IMR-90 (cell line): ENCODE results near the gene TMEM145. TPM values are rescaled to one million over a fixed set of nuclear protein-coding genes. Genes with fewer than 3 reads are reported as not detected.

Experiments
- ATAC-seq: fragments of 200-7000 bp; cut with Tn5 transposase; 2 replicates; pipeline ENCODE4 v1.9.1; 2020; ENCODE audit warnings: low read depth, mild to moderate bottlenecking, moderate library complexity
- BruUV-seq: library from RNA; stranded (reverse); fragments of 400-500 nt; replicated peaks from 2 replicates; lab custom pipeline; 2021; lab: Mats Ljungman, UMichigan
- CTCF ChIA-PET: fragments of 300-600 bp; formaldehyde crosslinking; extraction: SDS; loops from one replicate; lab custom pipeline; 2021; ENCODE audit warnings: antibody characterized with exemption; lab: Yijun Ruan, JAX
- POLR2A ChIA-PET: fragments of 300-600 bp; sonication (Branson Sonifier 250); formaldehyde crosslinking; loops from one replicate; lab custom pipeline; 2022; ENCODE audit warnings: antibody characterized with exemption; ENCODE audit not compliant: unreplicated experiment; lab: Charles Lee
- DNase-seq: peaks from one replicate; pipeline ENCODE4 v3.0.0; 2013
- H2AFZ ChIP-seq: replicated peaks from 2 replicates; pipeline ENCODE3; 2013; ENCODE audit warnings: low read length, mild to moderate bottlenecking; ENCODE audit not compliant: poor library complexity
- H2AK5ac ChIP-seq: 2 replicates; pipeline ENCODE4 v1.6.1; 2013; ENCODE audit warnings: low read depth, low read length, inconsistent platforms
- H2AK9ac ChIP-seq: replicated peaks from 2 replicates; pipeline ENCODE3; 2013; ENCODE audit warnings: mild to moderate bottlenecking, low read depth, low read length, moderate library complexity; ENCODE audit not compliant: poor library complexity
- H2BK120ac ChIP-seq: 2 replicates; pipeline ENCODE4 v1.6.1; 2013; ENCODE audit warnings: low read depth, low read length, inconsistent platforms
- H2BK15ac ChIP-seq: 3 replicates; pipeline ENCODE4 v1.6.1; 2013; ENCODE audit warnings: low read depth, low read length, inconsistent platforms
- H2BK20ac ChIP-seq: 2 replicates; pipeline ENCODE4 v1.6.1; 2013; ENCODE audit warnings: low read depth, mild to moderate bottlenecking, inconsistent platforms, low read length, moderate library complexity
- H2BK5ac ChIP-seq: 2 replicates; pipeline ENCODE4 v1.6.1; 2013; ENCODE audit warnings: mild to moderate bottlenecking, low read depth, low read length, inconsistent platforms; ENCODE audit not compliant: poor library complexity, severe bottlenecking
- H3K14ac ChIP-seq: replicated peaks from 2 replicates; pipeline ENCODE4 v1.6.1; 2013; ENCODE audit warnings: low read depth, low read length, inconsistent platforms
- H3K18ac ChIP-seq: 2 replicates; pipeline ENCODE4 v1.6.1; 2013; ENCODE audit warnings: low read depth, low read length, control low read depth
- H3K23ac ChIP-seq: 2 replicates; pipeline ENCODE4 v1.6.1; 2013; ENCODE audit warnings: low read depth, low read length, inconsistent platforms
- H3K27ac ChIP-seq: 2 replicates; pipeline ENCODE4 v1.5.1; 2013; ENCODE audit warnings: mild to moderate bottlenecking, control low read depth, low read length; ENCODE audit not compliant: insufficient read depth
- H3K27me3 ChIP-seq: 2 replicates; pipeline ENCODE4 v1.6.1; 2013; ENCODE audit warnings: low read length; ENCODE audit not compliant: control insufficient read depth, insufficient read depth
- H3K36me3 ChIP-seq: 2 replicates; pipeline ENCODE4 v1.6.1; 2013; ENCODE audit warnings: low read length, mixed read lengths; ENCODE audit not compliant: control insufficient read depth, insufficient read depth
- H3K4ac ChIP-seq: 2 replicates; pipeline ENCODE4 v1.6.1; 2013; ENCODE audit warnings: low read depth, low read length, inconsistent platforms
- H3K4me1 ChIP-seq: 2 replicates; pipeline ENCODE4 v1.6.1; 2013; ENCODE audit warnings: low read length, mixed read lengths; ENCODE audit not compliant: control insufficient read depth, insufficient read depth
- H3K4me2 ChIP-seq: 2 replicates; pipeline ENCODE4 v1.6.1; 2013; ENCODE audit warnings: low read depth, mild to moderate bottlenecking, control low read depth, low read length, moderate library complexity
- H3K4me3 ChIP-seq: 2 replicates; pipeline ENCODE4 v1.5.1; 2013; ENCODE audit warnings: low read depth, mild to moderate bottlenecking, control low read depth, low read length, moderate library complexity; ENCODE audit not compliant: insufficient read depth
- H3K56ac ChIP-seq: 2 replicates; pipeline ENCODE4 v1.6.1; 2013; ENCODE audit warnings: low read length, inconsistent platforms; ENCODE audit not compliant: insufficient read depth; ENCODE audit errors: extremely low read depth
- H3K79me1 ChIP-seq, 2 experiments: 2 replicates each; pipeline ENCODE4 v1.6.1; 2013; ENCODE audit warnings: low read length in 2 of 2, inconsistent platforms in 1 of 2, low read depth in 1 of 2
- H3K9ac ChIP-seq: 2 replicates; pipeline ENCODE4 v1.6.1; 2013; ENCODE audit warnings: low read depth, low read length, control low read depth
- H3K9me1 ChIP-seq: 2 replicates; pipeline ENCODE4 v1.6.1; 2013; ENCODE audit warnings: low read length, inconsistent platforms; ENCODE audit not compliant: insufficient read depth
- H3K9me3 ChIP-seq: 2 replicates; pipeline ENCODE4 v1.6.1; 2013; ENCODE audit warnings: low read length; ENCODE audit not compliant: control insufficient read depth, insufficient read depth
- H4K20me1 ChIP-seq: 2 replicates; pipeline ENCODE4 v1.6.1; 2013; ENCODE audit warnings: low read length, inconsistent platforms; ENCODE audit not compliant: insufficient read depth
- H4K5ac ChIP-seq: 2 replicates; pipeline ENCODE4 v1.6.1; 2013; ENCODE audit warnings: mild to moderate bottlenecking, low read depth, low read length, control low read depth
- H4K8ac ChIP-seq, 2 experiments: 2 replicates each; pipeline ENCODE4 v1.6.1; 2013; ENCODE audit warnings: low read depth in 2 of 2, low read length in 2 of 2, control low read depth in 1 of 2, inconsistent platforms in 1 of 2
- H4K91ac ChIP-seq: 2 replicates; pipeline ENCODE4 v1.6.1; 2013; ENCODE audit warnings: low read depth, low read length, inconsistent platforms; ENCODE audit not compliant: insufficient read depth
- CHD1 ChIP-seq: IDR thresholded peaks from 2 replicates; pipeline ENCODE4 v1.6.1; 2012; ENCODE audit warnings: low read depth, low read length, improper control_type of control experiment
- RAD21 ChIP-seq: IDR thresholded peaks from 2 replicates; pipeline ENCODE4 v1.6.1; 2012; ENCODE audit warnings: low read length, improper control_type of control experiment
- WGBS, 2 experiments: methylation state at CpG; one replicate each; pipeline versions ENCODE4 v1.1.5 to v1.1.7; 2013; ENCODE audit warnings: missing lambda C conversion rate in 2 of 2; ENCODE audit not compliant: insufficient read length in 1 of 2; ENCODE audit errors: extremely low coverage in 2 of 2; 5-methylcytosine and 5-hydroxymethylcytosine counted together
- dilution Hi-C: fragments of 300-500 bp; cut with HindIII; formaldehyde crosslinking; loops from one replicate; pipeline ENCODE4 v1.14.3; 2018; ENCODE audit warnings: low sequenced_read_pairs; ENCODE audit not compliant: unreplicated experiment
- in situ Hi-C: fragments of 300-500 bp; cut with MboI; formaldehyde crosslinking; loops from 3 replicates; pipeline ENCODE4 v1.14.3; 2019; ENCODE audit warnings: low sequenced_read_pairs, inconsistent platforms, mixed read lengths
- intact Hi-C: fragments of 100-400 bp; cut with micrococcal nuclease; formaldehyde crosslinking; loops from 2 replicates; pipeline ENCODE4 v1.10.0; 2022
- polyA plus RNA-seq, 3 experiments: library from polyadenylated mRNA; depleted of rRNA; stranded (reverse); fragments of >200 nt; gene quantifications; 2 replicates each; pipeline ENCODE4 v1.2.3, GENCODE V29; 2012; ENCODE audit warnings: low replicate concordance in 1 of 3
- total RNA-seq: library from RNA; depleted of rRNA; stranded (reverse); fragments of >200 nt; gene quantifications from 2 replicates; pipeline ENCODE4 v1.2.3, GENCODE V29; 2012
- TF ChIP-seq, protein P1 (sequence below): fragments of 150-350 bp; IDR thresholded peaks from 2 replicates; pipeline ENCODE4 v1.6.1; 2017; ENCODE audit warnings: mild to moderate bottlenecking, antibody characterized with exemption, low read length, low read depth
- TF ChIP-seq, protein P2 (sequence below): conservative IDR thresholded peaks from 2 replicates; pipeline ENCODE4 v1.5.1; 2012; ENCODE audit warnings: mild to moderate bottlenecking, low read depth, low read length, improper control_type of control experiment

The TMEM145 gene
- total and polyA plus RNA-seq, 2 of the 4 experiments (the other 2 are of a cell fraction): under 0.01 to 0.41 TPM

DNA sequence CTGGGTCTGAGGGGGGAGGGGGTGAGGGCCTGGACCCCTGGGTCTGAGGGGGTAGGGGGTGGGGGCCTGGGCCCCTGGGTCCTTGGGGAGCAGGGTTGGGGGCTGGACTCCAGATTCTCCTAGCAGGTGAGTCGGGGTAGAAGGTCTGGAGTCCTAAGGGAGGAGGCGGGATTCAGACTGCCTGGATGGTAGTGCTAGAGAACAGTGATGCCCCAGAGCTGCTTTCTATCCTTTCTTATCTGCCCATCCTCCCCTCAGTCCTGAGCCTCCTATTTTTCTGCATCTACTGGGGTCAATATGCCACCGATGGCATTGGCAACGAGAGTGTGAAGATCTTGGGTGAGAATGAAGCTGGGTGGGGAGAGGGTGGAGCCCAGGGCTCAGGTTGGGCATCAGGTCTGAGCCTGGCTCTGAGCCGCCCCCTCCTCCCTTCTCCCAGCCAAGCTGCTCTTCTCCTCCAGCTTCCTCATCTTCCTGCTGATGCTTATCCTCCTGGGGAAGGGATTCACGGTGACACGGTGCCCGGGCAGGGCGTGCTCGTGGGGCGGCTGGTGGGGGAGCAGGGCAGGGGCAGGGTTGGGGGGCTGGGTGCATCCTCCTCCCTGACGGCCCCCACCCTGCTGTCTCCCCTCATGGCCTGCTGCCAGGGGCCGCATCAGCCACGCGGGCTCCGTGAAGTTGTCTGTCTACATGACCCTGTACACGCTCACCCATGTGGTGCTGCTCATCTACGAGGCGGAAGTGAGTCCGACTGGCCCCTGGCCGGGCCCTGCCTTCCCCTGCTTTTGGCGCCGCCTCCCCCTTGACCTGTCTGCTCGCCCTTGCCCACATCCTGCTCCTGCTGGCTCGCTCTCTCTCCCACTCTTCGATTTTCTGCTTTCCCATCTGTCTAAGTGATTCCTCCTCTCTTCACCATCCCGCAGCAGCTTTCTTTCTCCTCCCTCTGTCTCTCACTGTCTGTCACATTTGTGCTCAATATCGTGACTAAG lies 3.4 kb downstream of the TMEM145 start (continued):
- TF ChIP-seq, protein P1, sequence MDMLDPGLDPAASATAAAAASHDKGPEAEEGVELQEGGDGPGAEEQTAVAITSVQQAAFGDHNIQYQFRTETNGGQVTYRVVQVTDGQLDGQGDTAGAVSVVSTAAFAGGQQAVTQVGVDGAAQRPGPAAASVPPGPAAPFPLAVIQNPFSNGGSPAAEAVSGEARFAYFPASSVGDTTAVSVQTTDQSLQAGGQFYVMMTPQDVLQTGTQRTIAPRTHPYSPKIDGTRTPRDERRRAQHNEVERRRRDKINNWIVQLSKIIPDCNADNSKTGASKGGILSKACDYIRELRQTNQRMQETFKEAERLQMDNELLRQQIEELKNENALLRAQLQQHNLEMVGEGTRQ: no peak; the same call in 1 of the 2 replicates
- no peak for TF ChIP-seq RAD21

DNA sequence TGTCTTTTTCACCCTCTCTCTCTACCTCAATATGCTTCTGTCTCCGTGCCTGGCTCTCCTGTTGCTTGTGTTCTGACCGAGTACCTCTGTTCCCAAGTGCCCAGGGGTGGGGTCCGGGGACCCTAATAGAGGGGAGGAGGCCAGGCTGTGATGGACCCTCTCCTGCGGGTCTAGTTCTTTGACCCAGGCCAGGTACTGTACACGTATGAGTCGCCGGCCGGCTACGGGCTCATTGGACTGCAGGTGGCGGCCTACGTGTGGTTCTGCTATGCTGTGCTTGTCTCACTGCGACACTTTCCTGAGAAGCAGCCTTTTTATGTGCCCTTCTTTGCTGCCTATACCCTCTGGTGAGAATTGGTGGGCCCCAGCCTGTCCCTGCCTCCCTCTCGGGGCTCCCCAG lies 4.4 kb downstream of the TMEM145 start:
- WGBS, 2 experiments: 87% methylated on average over 6 of the region's 13 CpGs; no CpG with 5 or more reads in 1 of the 2 experiments
- Histone ChIP-seq H3K18ac (no peak overlapping the region), H3K27me3 (peaks cover 26% of the 10 kb centered on the region)

More for the DNA sequence above, 4.4 kb downstream of the TMEM145 start:
- Histone ChIP-seq H3K9ac (no peak overlapping the region), H4K5ac (no peak overlapping the region), H4K91ac (no peak overlapping the region), H3K79me1 (no peaks in the 10 kb centered on the region), H2BK20ac (no peak overlapping the region), H3K4me3 (no peak overlapping the region), H4K20me1 (no peaks in the 10 kb centered on the region; the same call in 1 of the 2 replicates), H3K14ac (no peak overlapping the region), H4K8ac (no peak overlapping the region), H2AK9ac (no peak overlapping the region), H3K9me1 (peaks cover 10% of the 10 kb centered on the region; the same call in 1 of the 2 replicates), H3K4me1 (peaks cover 3% of the 10 kb centered on the region), H3K27ac (no peak overlapping the region), H3K4ac (no peak overlapping the region), H3K4me2 (no peak overlapping the region), H3K9me3 (no peaks in the 10 kb centered on the region), H2BK120ac (no peak overlapping the region), H3K36me3 (no peaks in the 10 kb centered on the region), H2AFZ (no peak overlapping the region), H2BK5ac (no peak overlapping the region), H3K56ac (no peak overlapping the region), H2AK5ac (no peak overlapping the region), H2BK15ac (no peak overlapping the region), H3K23ac (no peak overlapping the region)
- POLR2A ChIA-PET: no interaction called here
- TF ChIP-seq CHD1: no peak
- TF ChIP-seq, protein P2, sequence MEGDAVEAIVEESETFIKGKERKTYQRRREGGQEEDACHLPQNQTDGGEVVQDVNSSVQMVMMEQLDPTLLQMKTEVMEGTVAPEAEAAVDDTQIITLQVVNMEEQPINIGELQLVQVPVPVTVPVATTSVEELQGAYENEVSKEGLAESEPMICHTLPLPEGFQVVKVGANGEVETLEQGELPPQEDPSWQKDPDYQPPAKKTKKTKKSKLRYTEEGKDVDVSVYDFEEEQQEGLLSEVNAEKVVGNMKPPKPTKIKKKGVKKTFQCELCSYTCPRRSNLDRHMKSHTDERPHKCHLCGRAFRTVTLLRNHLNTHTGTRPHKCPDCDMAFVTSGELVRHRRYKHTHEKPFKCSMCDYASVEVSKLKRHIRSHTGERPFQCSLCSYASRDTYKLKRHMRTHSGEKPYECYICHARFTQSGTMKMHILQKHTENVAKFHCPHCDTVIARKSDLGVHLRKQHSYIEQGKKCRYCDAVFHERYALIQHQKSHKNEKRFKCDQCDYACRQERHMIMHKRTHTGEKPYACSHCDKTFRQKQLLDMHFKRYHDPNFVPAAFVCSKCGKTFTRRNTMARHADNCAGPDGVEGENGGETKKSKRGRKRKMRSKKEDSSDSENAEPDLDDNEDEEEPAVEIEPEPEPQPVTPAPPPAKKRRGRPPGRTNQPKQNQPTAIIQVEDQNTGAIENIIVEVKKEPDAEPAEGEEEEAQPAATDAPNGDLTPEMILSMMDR: no peak
- intact Hi-C loops: no loop called here
- CTCF ChIA-PET: no interaction called here
- DNase-seq (no peak), ATAC-seq (no peak)
- in situ Hi-C loops: no loop called here
- no TSS peak for BruUV-seq
- dilution Hi-C loops: no loop called here
